ENCODE measurements around the gene KRT1.

- no peak for TF ChIP-seq CTCF (IDR thresholded peaks at IDR 0.05)
- TF ChIP-seq POLR2A (IDR thresholded peaks at IDR 0.05) = no peak
- no peak for TF ChIP-seq EP300 (IDR thresholded peaks at IDR 0.05)
Measured at GRCh38 chr12:52658196-52658595, 22.0 kb downstream of the KRT1 start.

Data from ovary (tissue), 3 donors.